ENCODE data around the gene TMEM38A. TPM values are rescaled to one million over a fixed set of nuclear protein-coding genes. Genes with fewer than 3 reads are reported as not detected.

The TMEM38A gene
- polyA plus RNA-seq, 1 experiment = 1.6 TPM

DNA sequence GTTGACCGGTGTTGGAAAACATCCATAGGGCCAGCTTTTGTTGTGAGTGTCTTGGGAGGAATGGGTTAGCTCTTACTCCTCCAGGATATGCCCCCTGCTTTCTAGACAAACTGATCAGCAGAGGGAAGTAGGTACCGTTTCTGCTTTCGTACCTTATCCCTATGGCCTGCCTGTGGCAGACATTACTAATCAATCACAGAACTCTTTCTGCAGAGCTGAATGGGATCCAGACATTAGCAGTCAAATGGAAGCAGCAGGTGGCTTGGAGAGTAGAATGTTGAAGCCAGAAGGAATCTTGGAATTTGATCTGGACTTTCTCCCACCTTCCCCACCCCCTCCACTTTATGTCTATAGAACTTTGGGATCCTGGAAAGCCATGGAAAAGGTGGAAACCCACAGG is 75.8 kb downstream of the TMEM38A start:
- ChIA-PET CTCF (no interaction called here), POLR2A (no interaction called here)
- TF ChIP-seq, protein P1, sequence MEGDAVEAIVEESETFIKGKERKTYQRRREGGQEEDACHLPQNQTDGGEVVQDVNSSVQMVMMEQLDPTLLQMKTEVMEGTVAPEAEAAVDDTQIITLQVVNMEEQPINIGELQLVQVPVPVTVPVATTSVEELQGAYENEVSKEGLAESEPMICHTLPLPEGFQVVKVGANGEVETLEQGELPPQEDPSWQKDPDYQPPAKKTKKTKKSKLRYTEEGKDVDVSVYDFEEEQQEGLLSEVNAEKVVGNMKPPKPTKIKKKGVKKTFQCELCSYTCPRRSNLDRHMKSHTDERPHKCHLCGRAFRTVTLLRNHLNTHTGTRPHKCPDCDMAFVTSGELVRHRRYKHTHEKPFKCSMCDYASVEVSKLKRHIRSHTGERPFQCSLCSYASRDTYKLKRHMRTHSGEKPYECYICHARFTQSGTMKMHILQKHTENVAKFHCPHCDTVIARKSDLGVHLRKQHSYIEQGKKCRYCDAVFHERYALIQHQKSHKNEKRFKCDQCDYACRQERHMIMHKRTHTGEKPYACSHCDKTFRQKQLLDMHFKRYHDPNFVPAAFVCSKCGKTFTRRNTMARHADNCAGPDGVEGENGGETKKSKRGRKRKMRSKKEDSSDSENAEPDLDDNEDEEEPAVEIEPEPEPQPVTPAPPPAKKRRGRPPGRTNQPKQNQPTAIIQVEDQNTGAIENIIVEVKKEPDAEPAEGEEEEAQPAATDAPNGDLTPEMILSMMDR (IDR thresholded peaks at IDR 0.05; ENCODE audit: insufficient read depth, low read depth, low read length) = no peak
- no peaks in the 10 kb centered on the region for H3K36me3 ChIP-seq (ENCODE audit: control insufficient read depth, insufficient read depth, low read length)
- DNase-seq (ENCODE audit: low read depth) = no peak
- H3K4me3 ChIP-seq (ENCODE audit: low read depth, low read length) = no peak overlapping the region
- H3K27me3 ChIP-seq (ENCODE audit: control insufficient read depth, insufficient read depth, low read length) = no peaks in the 10 kb centered on the region; the same call in 1 of the 2 replicates

DNA sequence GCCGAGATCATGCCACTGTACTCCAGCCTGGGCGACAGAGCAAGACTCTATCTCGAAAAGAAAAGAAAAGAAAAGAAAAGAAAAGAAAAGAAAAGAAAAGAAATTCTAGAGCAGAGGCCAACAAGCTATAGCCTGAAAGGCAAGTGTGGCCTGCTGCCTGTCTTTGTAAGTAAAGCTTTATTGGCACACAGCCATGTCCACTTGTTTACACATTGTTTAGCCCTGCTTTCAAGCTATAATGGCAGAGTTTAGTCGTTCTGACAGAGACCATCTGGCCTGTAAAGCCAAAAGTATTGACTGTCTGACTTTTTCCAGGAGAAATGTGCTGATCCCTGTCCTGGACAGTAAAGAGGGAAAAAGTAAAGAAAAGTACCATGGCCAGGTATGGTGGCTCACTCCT is 77.0 kb downstream of the TMEM38A start:
- ChIA-PET CTCF (no interaction called here), POLR2A (no interaction called here)
- Histone ChIP-seq H3K4me3 (ENCODE audit: low read depth, low read length) (no peak overlapping the region), H3K27me3 (ENCODE audit: control insufficient read depth, insufficient read depth, low read length) (no peaks in the 10 kb centered on the region), H3K36me3 (ENCODE audit: control insufficient read depth, insufficient read depth, low read length) (no peaks in the 10 kb centered on the region)
- no peak for DNase-seq (ENCODE audit: low read depth)
- TF ChIP-seq, protein P1 (IDR thresholded peaks at IDR 0.05; ENCODE audit: insufficient read depth, low read depth, low read length) = no peak

DNA sequence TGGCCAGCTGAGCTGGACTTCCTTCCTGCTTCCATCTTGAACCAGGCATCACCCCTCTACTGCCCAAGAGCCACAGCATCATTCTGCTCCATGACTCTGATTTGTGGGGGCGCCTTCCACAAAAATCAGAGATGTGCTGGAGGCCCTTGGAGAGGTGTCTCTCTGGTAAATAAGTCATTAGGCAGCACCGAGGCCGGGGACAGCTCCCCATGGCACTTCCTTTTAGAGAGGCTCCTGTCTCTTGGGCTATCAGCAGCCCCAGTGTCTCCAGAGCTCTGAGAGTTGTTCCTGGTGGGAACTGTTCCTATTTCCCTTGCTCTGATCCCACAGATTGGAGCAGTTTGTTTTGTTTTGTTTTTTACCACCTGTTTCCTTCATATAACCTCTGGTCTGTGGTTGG is 78.6 kb downstream of the TMEM38A start:
- POLR2A ChIA-PET = no interaction called here
- CTCF ChIA-PET = no interaction called here
- no peaks in the 10 kb centered on the region for H3K36me3 ChIP-seq (ENCODE audit: control insufficient read depth, insufficient read depth, low read length)
- TF ChIP-seq, protein P1 (IDR thresholded peaks at IDR 0.05; ENCODE audit: insufficient read depth, low read depth, low read length) = no peak
- no peak for DNase-seq (ENCODE audit: low read depth)
- no peak overlapping the region for H3K4me3 ChIP-seq (ENCODE audit: low read depth, low read length)
- no peaks in the 10 kb centered on the region for H3K27me3 ChIP-seq (ENCODE audit: control insufficient read depth, insufficient read depth, low read length)

Small RNA genes lying within 50 kb of the gene (small RNA-seq; reads per million reads assigned to genes)
- gene AC008737.2 (ENCODE audit: insufficient read length, low read depth, low replicate concordance) = not detected

Other genes starting within 250 kb of the TMEM38A start
- gene EPS15L1, start 189.2 kb upstream of the TMEM38A start, polyA plus RNA-seq (2011; rRNA removed) = 9.4 and 12.8 TPM in 2 replicates
- not detected in 2 replicates for gene CALR3, start 165.0 kb upstream of the TMEM38A start, polyA plus RNA-seq (2011; rRNA removed)
- gene C19orf44, start 164.7 kb upstream of the TMEM38A start, polyA plus RNA-seq (2011; rRNA removed) = 2.8 and 3.4 TPM in 2 replicates
- gene CHERP, start 118.7 kb upstream of the TMEM38A start, polyA plus RNA-seq (2011; rRNA removed) = 3.2 and 4.0 TPM in 2 replicates
- 35.2 and 55.6 TPM in 2 replicates for gene SLC35E1, start 88.7 kb upstream of the TMEM38A start, polyA plus RNA-seq (2011; rRNA removed)
- 2.9 and 3.9 TPM in 2 replicates for gene MED26, start 32.9 kb upstream of the TMEM38A start, polyA plus RNA-seq (2011; rRNA removed)
- 61.4 and 104 TPM in 2 replicates for gene SMIM7, start 995 bp upstream of the TMEM38A start, polyA plus RNA-seq (2011; rRNA removed)
- gene NWD1, start 58.7 kb downstream of the TMEM38A start, polyA plus RNA-seq (2011; rRNA removed) = not detected in 2 replicates
- gene SIN3B, start 168.3 kb downstream of the TMEM38A start, polyA plus RNA-seq (2011; rRNA removed) = 19.8 and 25.5 TPM in 2 replicates
- gene F2RL3, start 227.9 kb downstream of the TMEM38A start, polyA plus RNA-seq (2011; rRNA removed) = 0.05 TPM in 1 of 2 replicates, not detected in the other